Neural cell (in vitro differentiated cells): ENCODE results near the gene ENOX1. TPM values are rescaled to one million over a fixed set of nuclear protein-coding genes. Genes with fewer than 3 reads are reported as not detected.

Experiments
- H2AFZ ChIP-seq: fragments of 200-600, 300-800 bp; sonication (generic), shearing (Covaris generic); 2 replicates; pipeline ENCODE4 v1.6.0; 2014; ENCODE audit warnings: low read depth, mild to moderate bottlenecking, antibody characterized with exemption, low read length, moderate library complexity
- H3F3A ChIP-seq: fragments of 200-600 bp; shearing (Covaris generic); 2 replicates; pipeline ENCODE4 v1.6.1; 2016; ENCODE audit warnings: mild to moderate bottlenecking, moderate library complexity, mixed read lengths, antibody characterized with exemption, low read length; ENCODE audit not compliant: insufficient read depth, poor library complexity, severe bottlenecking
- H3K27ac ChIP-seq: fragments of 200-600, 300-800 bp; sonication (generic), shearing (Covaris generic); 2 replicates; pipeline ENCODE4 v1.5.1; 2014; ENCODE audit warnings: mild to moderate bottlenecking, low read length, moderate library complexity
- H3K27me3 ChIP-seq: fragments of 300-800, 200-600 bp; sonication (generic), shearing (Covaris generic); 2 replicates; pipeline ENCODE4 v1.6.0; 2014; ENCODE audit warnings: mild to moderate bottlenecking, low read depth, low read length, moderate library complexity; ENCODE audit not compliant: insufficient read depth
- H3K36me3 ChIP-seq: fragments of 300-800, 200-600 bp; sonication (generic), shearing (Covaris generic); 2 replicates; pipeline ENCODE4 v1.5.1; 2014; ENCODE audit warnings: mild to moderate bottlenecking, antibody characterized with exemption, low read length, moderate library complexity; ENCODE audit not compliant: insufficient read depth
- H3K4me2 ChIP-seq: fragments of 300-800, 200-600 bp; sonication (generic), shearing (Covaris generic); 2 replicates; pipeline ENCODE4 v1.6.0; 2014; ENCODE audit warnings: mild to moderate bottlenecking, low read length
- H3K4me3 ChIP-seq: fragments of 300-800, 200-600 bp; sonication (generic), shearing (Covaris generic); 2 replicates; pipeline ENCODE4 v1.5.1; 2014; ENCODE audit warnings: mild to moderate bottlenecking, low read length, moderate library complexity
- H3K79me2 ChIP-seq: fragments of 200-600 bp; shearing (Covaris generic); replicated peaks from 2 replicates; pipeline ENCODE4 v1.6.0; 2014; ENCODE audit warnings: mild to moderate bottlenecking, low read length, moderate library complexity; ENCODE audit not compliant: insufficient read depth
- H3K9ac ChIP-seq: fragments of 300-800, 200-600 bp; sonication (generic), shearing (Covaris generic); 2 replicates; pipeline ENCODE4 v1.6.1; 2016; ENCODE audit warnings: mild to moderate bottlenecking, low read length, mixed read lengths
- H3K9me2 ChIP-seq: fragments of 200-600 bp; shearing (Covaris generic); 2 replicates; pipeline ENCODE4 v1.6.1; 2016; ENCODE audit warnings: mild to moderate bottlenecking, low read length, mixed read lengths; ENCODE audit not compliant: insufficient read depth
- H3K9me3 ChIP-seq: fragments of 200-600, 300-800 bp; sonication (generic), shearing (Covaris generic); 2 replicates; pipeline ENCODE4 v1.6.1; 2016; ENCODE audit warnings: mild to moderate bottlenecking, mixed run types, low read length, moderate library complexity, mixed read lengths
- H4K20me1 ChIP-seq: fragments of 200-600 bp; shearing (Covaris generic); 2 replicates; pipeline ENCODE4 v1.6.1; 2016; ENCODE audit warnings: mild to moderate bottlenecking, mixed run types; ENCODE audit not compliant: insufficient read depth
- EP300 ChIP-seq: fragments of 450-650 bp; conservative IDR thresholded peaks from 2 replicates; pipeline ENCODE4 v1.6.1; 2014; ENCODE audit warnings: antibody characterized with exemption, mild to moderate bottlenecking, moderate library complexity; ENCODE audit not compliant: poor library complexity, severe bottlenecking
- EZH2 ChIP-seq: fragments of 200-600, 300-800 bp; shearing (Covaris generic), sonication (generic); IDR thresholded peaks from 2 replicates; pipeline ENCODE4 v1.6.1; 2014; ENCODE audit warnings: antibody characterized with exemption, low read length, borderline replicate concordance, mild to moderate bottlenecking; ENCODE audit not compliant: insufficient read depth, poor library complexity, severe bottlenecking
- MXI1 ChIP-seq: fragments of 450-650 bp; conservative IDR thresholded peaks from 2 replicates; pipeline ENCODE4 v1.6.1; 2014; ENCODE audit warnings: antibody characterized with exemption, mild to moderate bottlenecking; ENCODE audit not compliant: poor library complexity, severe bottlenecking
- POLR2AphosphoS5 ChIP-seq: IDR thresholded peaks from 2 replicates; pipeline ENCODE4 v1.6.1; 2012
- RAD21 ChIP-seq: fragments of 450-650 bp; conservative IDR thresholded peaks from 2 replicates; pipeline ENCODE4 v1.6.1; 2014; ENCODE audit warnings: antibody characterized with exemption, mild to moderate bottlenecking, moderate library complexity
- SMC3 ChIP-seq: fragments of 450-650 bp; conservative IDR thresholded peaks from 2 replicates; pipeline ENCODE4 v1.6.1; 2014; ENCODE audit warnings: antibody characterized with exemption, mild to moderate bottlenecking, moderate library complexity; ENCODE audit not compliant: poor library complexity
- TAF1 ChIP-seq: IDR thresholded peaks from 2 replicates; pipeline ENCODE4 v1.6.1; 2012; ENCODE audit warnings: low read depth
- polyA plus RNA-seq: library from polyadenylated mRNA; depleted of rRNA; stranded (reverse); fragments of >200 nt; gene quantifications from 2 replicates; pipeline ENCODE4 v1.2.3, GENCODE V29; 2014
- TF ChIP-seq, protein P1 (sequence below): IDR thresholded peaks from 2 replicates; pipeline ENCODE4 v1.6.1; 2012; ENCODE audit warnings: borderline replicate concordance
- TF ChIP-seq, protein P2 (sequence below): fragments of 450-650 bp; IDR thresholded peaks from 2 replicates; pipeline ENCODE4 v1.5.1; 2014; ENCODE audit warnings: antibody characterized with exemption, mild to moderate bottlenecking, moderate library complexity; ENCODE audit not compliant: poor library complexity, severe bottlenecking

Gene ENOX1
- polyA plus RNA-seq, 1 donor from 2014 or later, result 42.6 TPM

DNA sequence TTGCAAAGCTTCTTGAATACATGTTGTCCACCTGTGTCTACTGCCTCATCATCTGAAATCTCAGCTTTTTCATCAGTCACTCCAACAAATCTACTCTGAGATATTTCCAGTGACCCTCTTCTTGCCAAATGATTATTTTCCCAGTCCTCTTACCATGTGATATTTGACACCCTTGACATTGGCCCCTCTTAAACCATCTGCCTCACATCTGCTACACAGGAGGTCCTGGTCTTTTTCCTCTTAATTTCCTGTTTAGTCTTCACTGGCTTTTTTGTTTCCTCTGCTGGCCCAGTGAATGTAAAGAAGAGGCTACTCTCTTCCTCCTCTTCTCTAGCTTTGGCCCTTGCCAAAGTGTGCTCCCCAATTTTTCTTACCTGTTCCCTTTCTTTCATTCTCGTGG is 544.7 kb downstream of the ENOX1 start:
- no peak overlapping the region for H3K27ac ChIP-seq
- no peak overlapping the region for H2AFZ ChIP-seq
- H3K9me2 ChIP-seq, result no peaks in the 10 kb centered on the region
- H3K9ac ChIP-seq, result no peak overlapping the region
- H3F3A ChIP-seq, result no peaks in the 10 kb centered on the region
- H3K27me3 ChIP-seq, result no peaks in the 10 kb centered on the region
- no peak overlapping the region for H3K4me3 ChIP-seq
- TF ChIP-seq, protein P1, sequence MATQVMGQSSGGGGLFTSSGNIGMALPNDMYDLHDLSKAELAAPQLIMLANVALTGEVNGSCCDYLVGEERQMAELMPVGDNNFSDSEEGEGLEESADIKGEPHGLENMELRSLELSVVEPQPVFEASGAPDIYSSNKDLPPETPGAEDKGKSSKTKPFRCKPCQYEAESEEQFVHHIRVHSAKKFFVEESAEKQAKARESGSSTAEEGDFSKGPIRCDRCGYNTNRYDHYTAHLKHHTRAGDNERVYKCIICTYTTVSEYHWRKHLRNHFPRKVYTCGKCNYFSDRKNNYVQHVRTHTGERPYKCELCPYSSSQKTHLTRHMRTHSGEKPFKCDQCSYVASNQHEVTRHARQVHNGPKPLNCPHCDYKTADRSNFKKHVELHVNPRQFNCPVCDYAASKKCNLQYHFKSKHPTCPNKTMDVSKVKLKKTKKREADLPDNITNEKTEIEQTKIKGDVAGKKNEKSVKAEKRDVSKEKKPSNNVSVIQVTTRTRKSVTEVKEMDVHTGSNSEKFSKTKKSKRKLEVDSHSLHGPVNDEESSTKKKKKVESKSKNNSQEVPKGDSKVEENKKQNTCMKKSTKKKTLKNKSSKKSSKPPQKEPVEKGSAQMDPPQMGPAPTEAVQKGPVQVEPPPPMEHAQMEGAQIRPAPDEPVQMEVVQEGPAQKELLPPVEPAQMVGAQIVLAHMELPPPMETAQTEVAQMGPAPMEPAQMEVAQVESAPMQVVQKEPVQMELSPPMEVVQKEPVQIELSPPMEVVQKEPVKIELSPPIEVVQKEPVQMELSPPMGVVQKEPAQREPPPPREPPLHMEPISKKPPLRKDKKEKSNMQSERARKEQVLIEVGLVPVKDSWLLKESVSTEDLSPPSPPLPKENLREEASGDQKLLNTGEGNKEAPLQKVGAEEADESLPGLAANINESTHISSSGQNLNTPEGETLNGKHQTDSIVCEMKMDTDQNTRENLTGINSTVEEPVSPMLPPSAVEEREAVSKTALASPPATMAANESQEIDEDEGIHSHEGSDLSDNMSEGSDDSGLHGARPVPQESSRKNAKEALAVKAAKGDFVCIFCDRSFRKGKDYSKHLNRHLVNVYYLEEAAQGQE, result no peak
- no peak for TF ChIP-seq RAD21
- no peaks in the 10 kb centered on the region for H3K79me2 ChIP-seq
- H3K36me3 ChIP-seq, result no peaks in the 10 kb centered on the region
- no peaks in the 10 kb centered on the region for H4K20me1 ChIP-seq
- no peak overlapping the region for H3K4me2 ChIP-seq
- no peaks in the 10 kb centered on the region for H3K9me3 ChIP-seq

DNA sequence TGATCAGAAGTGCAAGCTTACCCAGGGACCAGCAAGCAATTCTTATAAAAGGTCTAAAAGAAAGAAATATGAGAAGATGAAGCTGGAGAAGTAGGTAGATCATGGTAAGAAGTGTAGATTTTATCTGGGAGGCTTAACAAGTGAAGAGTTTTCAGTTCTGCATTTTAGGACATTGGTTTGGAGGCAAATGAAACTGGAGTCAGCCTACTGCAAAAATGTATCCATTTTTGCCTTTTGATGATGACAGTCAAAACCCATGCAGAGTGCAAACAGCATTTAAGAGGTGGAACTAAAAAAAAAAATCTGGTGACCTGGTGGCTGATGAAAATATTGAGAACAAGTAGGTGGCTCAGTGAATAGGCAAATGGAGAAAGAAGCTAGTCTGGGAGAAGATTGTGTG is 546.5 kb downstream of the ENOX1 start:
- Histone ChIP-seq H3K36me3 (no peaks in the 10 kb centered on the region), H3K9ac (no peak overlapping the region), H3F3A (no peaks in the 10 kb centered on the region), H4K20me1 (no peaks in the 10 kb centered on the region), H3K27me3 (no peaks in the 10 kb centered on the region), H3K9me3 (no peaks in the 10 kb centered on the region), H3K9me2 (no peaks in the 10 kb centered on the region), H3K4me3 (no peak overlapping the region), H2AFZ (no peak overlapping the region), H3K79me2 (no peaks in the 10 kb centered on the region), H3K4me2 (no peak overlapping the region), H3K27ac (no peak overlapping the region)
- TF ChIP-seq EZH2, result no peak
- TF ChIP-seq SMC3, result no peak
- TF ChIP-seq POLR2AphosphoS5, result no peak
- no peak for TF ChIP-seq MXI1
- TF ChIP-seq, protein P1, result no peak
- TF ChIP-seq, protein P2, sequence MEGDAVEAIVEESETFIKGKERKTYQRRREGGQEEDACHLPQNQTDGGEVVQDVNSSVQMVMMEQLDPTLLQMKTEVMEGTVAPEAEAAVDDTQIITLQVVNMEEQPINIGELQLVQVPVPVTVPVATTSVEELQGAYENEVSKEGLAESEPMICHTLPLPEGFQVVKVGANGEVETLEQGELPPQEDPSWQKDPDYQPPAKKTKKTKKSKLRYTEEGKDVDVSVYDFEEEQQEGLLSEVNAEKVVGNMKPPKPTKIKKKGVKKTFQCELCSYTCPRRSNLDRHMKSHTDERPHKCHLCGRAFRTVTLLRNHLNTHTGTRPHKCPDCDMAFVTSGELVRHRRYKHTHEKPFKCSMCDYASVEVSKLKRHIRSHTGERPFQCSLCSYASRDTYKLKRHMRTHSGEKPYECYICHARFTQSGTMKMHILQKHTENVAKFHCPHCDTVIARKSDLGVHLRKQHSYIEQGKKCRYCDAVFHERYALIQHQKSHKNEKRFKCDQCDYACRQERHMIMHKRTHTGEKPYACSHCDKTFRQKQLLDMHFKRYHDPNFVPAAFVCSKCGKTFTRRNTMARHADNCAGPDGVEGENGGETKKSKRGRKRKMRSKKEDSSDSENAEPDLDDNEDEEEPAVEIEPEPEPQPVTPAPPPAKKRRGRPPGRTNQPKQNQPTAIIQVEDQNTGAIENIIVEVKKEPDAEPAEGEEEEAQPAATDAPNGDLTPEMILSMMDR, result no peak
- no peak for TF ChIP-seq RAD21
- no peak for TF ChIP-seq EP300
- no peak for TF ChIP-seq TAF1
